NCI-H510A treated with DMSO at 0.1 percent for 48 hours (cell line): Measurements from ENCODE around the gene ESRRB.
"Not testable (repeated sequence)": the region's sequence is repeated elsewhere in the genome, so short reads cannot be mapped to it uniquely, and the experiment has no call there.

ENCODE experiments used
- DNase-seq: peaks from one replicate; lab custom pipeline; 2025; lab: John Stamatoyannopoulos, UW

ESRRB gene

DNA sequence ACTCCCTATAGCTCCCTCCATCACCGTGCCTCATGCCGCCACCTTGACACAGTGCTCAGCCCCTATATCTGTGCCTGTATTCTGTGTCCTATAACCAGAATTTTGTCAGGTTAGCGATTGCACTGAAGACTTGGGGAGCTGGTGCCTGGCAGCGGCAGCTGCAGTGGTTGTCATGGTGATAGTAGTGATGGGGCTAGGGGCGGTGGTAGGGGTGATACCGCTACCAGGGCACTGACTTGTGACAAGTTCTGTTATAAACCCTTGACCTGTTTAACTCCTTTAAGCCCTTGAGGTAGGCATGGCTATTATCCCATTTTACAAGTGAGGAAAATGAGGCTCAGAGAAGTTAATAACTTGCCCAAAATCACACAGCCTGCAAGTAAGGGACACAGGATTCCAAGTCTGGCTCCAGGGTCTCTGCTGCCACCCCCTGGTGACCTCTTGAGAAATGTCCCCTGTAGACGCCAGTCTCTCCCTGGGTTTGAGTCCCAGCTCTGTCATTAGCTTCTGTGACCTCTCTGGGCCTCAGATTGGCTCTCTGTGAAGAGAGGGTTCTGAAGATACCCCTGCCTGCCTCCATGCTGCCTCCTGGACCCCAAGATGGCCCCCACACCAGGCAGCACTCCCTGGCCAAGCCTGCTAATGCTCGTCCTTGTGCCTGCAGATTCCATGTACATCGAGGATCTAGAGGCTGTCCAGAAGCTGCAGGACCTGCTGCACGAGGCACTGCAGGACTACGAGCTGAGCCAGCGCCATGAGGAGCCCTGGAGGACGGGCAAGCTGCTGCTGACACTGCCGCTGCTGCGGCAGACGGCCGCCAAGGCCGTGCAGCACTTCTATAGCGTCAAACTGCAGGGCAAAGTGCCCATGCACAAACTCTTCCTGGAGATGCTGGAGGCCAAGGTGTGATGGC is 121.9 kb downstream of the ESRRB start:
- DNase-seq: no peak

DNA sequence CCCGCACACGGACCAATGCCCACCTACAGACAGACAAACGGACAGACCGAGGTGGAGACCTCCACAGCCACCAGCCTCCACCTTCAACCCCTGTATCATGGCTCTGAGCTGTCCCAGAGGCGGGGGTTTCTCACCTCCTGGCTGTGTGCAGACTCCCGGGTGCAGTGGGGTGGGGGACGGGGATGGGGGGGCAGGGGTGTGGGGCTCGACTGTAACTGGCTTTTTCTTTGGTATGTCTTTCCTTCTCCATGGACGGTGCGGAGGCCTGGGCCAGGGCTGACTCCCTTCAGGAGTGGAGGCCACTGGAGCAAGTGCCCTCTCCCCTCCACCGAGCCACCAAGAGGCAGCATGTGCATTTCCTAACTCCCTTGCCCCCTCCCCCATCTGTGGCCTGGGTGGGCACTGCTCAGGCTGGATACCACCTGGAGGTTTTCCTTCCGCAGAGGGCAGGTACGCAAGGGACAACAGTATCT is 122.6 kb downstream of the ESRRB start:
- no peak for DNase-seq

- DNase-seq: no peak
Measured at GRCh38 chr14:76498976-76499375, 123.0 kb downstream of the ESRRB start.

DNA sequence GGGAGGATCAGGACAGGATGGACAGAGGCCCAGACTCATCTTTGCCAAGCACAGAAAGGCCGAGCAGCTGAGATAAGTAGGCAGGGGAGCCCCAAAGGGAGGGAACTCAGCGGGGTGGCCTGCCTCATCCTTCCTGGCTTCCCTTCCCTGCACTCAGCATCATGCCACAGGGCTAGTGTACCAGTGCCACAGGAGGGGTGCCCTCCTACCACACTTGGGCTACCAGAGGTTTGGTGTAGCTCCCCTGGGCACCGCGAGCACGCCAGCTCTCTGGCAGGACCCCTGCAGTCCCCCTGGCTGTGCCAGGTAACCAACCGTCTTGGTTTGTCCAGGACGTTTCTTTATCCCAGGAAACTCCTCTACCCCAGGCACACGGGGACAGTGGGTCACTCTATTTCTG is 123.5 kb downstream of the ESRRB start:
- DNase-seq: no peak

DNA sequence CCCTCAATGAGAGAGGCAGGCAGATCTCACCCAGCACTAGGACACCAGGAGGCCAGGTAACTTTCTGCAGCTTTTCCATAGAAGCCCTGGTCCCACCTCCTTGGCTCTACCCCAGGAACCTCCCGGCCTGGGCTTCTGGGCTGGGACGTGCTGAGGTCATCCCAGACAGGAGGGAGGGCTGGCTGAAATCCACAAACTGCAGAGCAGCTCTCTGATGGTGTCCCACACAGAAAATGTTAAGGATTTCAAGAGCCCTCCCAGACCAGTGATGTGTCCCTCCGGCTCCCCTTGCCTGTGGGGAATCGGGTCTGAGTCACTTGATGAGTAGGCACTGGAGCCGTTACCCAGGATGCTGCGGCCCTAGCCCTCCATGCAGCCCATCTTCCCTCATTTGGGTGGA is 124.1 kb downstream of the ESRRB start:
- no peak for DNase-seq

DNA sequence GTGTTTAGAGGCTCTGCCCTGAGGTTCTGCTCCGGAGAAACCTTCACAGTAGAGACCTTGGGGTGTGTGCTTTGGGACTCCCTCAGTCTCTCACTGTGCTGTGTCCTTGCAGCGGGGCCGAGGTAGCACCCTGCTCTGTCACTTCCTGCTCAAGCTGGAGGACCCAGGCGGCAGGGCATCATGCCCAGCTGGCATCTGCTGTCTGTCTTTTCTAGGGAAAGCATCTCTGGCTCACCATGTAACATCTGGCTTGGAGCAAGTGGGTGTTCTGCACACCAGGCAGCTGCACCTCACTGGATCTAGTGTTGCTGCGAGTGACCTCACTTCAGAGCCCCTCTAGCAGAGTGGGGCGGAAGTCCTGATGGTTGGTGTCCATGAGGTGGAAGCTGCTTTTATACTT is 124.5 kb downstream of the ESRRB start:
- no peak for DNase-seq

- DNase-seq: no peak
Measured at GRCh38 chr14:76501156-76501720, 125.3 kb downstream of the ESRRB start.

- DNase-seq: no peak
Measured at GRCh38 chr14:76502219-76502618, 126.3 kb downstream of the ESRRB start.

- DNase-seq: no peak
Measured at GRCh38 chr14:76502638-76503037, 126.7 kb downstream of the ESRRB start.

- no peak for DNase-seq
Measured at GRCh38 chr14:76509311-76509710, 133.4 kb downstream of the ESRRB start.

DNA sequence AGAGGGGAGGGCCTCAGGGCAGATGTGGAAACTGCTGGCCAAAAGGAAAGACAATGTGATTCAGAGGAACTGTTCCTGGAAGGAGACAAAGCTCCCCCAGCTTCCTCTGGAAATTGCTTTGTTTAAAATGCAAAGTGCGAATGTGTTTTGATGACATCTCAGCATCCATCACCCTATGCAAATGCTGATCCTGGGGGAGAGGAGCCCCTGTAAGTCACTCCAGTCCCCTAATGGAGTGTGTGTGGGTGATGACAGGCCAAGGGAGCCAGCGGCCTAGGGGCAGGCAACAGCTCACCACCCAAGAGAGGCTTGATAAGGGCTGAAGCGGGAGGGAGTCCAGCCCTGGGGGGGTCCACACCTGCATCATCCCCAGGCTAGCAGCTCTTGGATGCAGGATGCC is 134.2 kb downstream of the ESRRB start:
- no peak for DNase-seq

GRCh38 chr14:76514213-76514998 is 138.5 kb downstream of the ESRRB start:
- peak; percentile 25 for DNase-seq

DNA sequence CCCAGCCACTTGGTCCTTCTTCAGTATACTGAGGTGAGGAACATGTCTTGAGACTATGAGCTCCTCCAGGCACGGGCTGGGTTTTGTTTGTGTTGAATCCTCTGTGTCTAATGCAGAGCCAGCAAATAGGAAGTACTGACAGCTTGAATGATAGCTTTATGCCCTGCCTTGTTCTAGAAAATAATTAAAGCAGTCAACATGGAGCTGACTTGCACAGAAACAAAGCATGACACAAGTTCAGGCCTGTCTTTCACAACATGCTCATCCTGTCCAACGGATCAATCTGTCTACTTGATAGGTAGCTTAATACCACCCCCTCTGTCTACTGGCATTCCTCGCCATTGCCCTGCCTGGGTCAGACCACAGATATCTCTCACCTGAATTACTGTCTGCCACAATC is 140.9 kb downstream of the ESRRB start:
- DNase-seq: peak; percentile 66

DNA sequence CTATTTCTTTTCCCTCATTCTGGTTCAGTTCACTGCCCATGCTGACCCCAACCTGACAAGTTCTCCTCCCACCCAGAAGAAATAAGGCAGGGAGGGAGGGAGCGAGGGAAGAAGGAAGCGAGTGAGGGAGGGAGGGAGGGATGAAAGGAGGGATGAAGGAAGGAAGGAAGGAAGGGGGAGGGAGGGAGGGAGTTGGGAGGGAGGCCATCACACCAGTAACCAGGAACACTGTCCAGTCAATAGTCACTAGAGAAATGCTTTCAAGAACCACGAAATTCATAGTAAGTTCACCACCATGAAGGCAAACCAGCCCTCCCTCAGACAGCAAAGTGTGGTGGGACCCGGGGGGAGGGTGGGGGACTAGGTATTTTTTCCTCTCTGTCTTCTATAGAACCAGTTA is 142.4 kb downstream of the ESRRB start:
- no peak for DNase-seq

- no peak for DNase-seq
Measured at GRCh38 chr14:76525106-76525821, 149.3 kb downstream of the ESRRB start.

- no peak for DNase-seq
Measured at GRCh38 chr14:76531085-76531484, 155.1 kb downstream of the ESRRB start.

DNA sequence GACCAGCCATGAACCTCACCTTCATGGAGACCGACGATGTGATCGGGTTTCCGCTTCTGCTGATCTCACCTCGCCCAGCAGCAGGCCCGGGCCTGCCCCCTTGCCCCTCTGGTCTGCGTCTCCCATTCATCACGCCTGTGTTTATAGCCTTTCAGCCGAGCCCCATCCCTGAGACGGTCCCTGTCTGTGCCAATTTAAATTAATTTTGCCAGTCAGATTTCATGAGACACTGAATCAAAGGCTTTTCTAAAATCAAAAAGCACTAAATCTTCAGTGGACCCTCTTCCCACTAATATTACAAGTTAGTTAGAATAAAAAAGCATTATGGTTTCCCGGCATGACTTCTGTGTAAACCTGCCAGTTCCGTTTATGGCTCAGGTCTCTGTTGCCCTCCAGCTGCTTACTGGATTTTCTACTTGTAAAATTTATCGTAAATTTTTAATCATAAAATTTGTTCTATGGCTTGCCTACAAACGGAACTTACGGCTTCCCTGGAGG is 155.9 kb downstream of the ESRRB start:
- DNase-seq: peak; percentile 54

GRCh38 chr14:76536636-76537035 is 160.7 kb downstream of the ESRRB start:
- DNase-seq: not testable (repeated sequence)

- DNase-seq: peak; percentile 10
Measured at GRCh38 chr14:76537906-76538647, 162.1 kb downstream of the ESRRB start.

GRCh38 chr14:76538648-76539008 is 162.7 kb downstream of the ESRRB start:
- no peak for DNase-seq

GRCh38 chr14:76539130-76539529 is 163.2 kb downstream of the ESRRB start:
- DNase-seq: no peak
